Measurements from ENCODE around the gene CRYZL1. TPM values are rescaled to one million over a fixed set of nuclear protein-coding genes. Genes with fewer than 3 reads are reported as not detected.

The CRYZL1 gene
- total and polyA plus RNA-seq, 2 experiments from 2014 or later: 13.6 to 37.4 TPM

- Histone ChIP-seq H3K4me1 (ENCODE audit: insufficient read depth) (peaks cover 7% of the 10 kb centered on the region), H3K9me2 (ENCODE audit: insufficient read depth) (no peaks in the 10 kb centered on the region)
- in situ Hi-C loops (cut with MboI): no loop called here
Measured at GRCh38 chr21:33561373-33561772, 80.2 kb downstream of the CRYZL1 start.

GRCh38 chr21:33560965-33561364 lies 80.6 kb downstream of the CRYZL1 start:
- Histone ChIP-seq H3K79me2 (ENCODE audit: insufficient read depth) (peaks cover 100% of the 10 kb centered on the region), H3K27ac (no peak overlapping the region), H3K36me3 (ENCODE audit: low read depth) (peaks cover 86% of the 10 kb centered on the region), H2AFZ (no peak overlapping the region), H3K4me3 (no peak overlapping the region), H3F3A (ENCODE audit: insufficient read depth) (peaks cover 51% of the 10 kb centered on the region), H3K4me2 (ENCODE audit: unreplicated experiment) (no peak overlapping the region), H3K4me1 (ENCODE audit: insufficient read depth) (peaks cover 6% of the 10 kb centered on the region), H3K9me2 (ENCODE audit: insufficient read depth) (no peaks in the 10 kb centered on the region), H4K20me1 (ENCODE audit: insufficient read depth) (peaks cover 2% of the 10 kb centered on the region), H3K9ac (no peak overlapping the region), H3K9me3 (ENCODE audit: low read depth) (no peaks in the 10 kb centered on the region), H3K27me3 (replicated peaks; ENCODE audit: insufficient read depth) (no peaks in the 10 kb centered on the region)
- DNase-seq: peak; percentile 12
- TF ChIP-seq EZH2phosphoT487 (IDR thresholded peaks at IDR 0.05; ENCODE audit: insufficient read depth, low read depth) (no peak), EZH2 (IDR thresholded peaks at IDR 0.05; ENCODE audit: insufficient read depth, poor library complexity, severe bottlenecking) (no peak)
- in situ Hi-C loops (cut with MboI): no loop called here

More at GRCh38 chr21:33561373-33561772, 80.2 kb downstream of the CRYZL1 start:
- Histone ChIP-seq H4K20me1 (ENCODE audit: insufficient read depth) (no peaks in the 10 kb centered on the region; the same call in 1 of the 2 replicates), H3K36me3 (ENCODE audit: low read depth) (peaks cover 85% of the 10 kb centered on the region), H2AFZ (no peak overlapping the region), H3K4me3 (no peak overlapping the region), H3K9ac (no peak overlapping the region), H3K4me2 (ENCODE audit: unreplicated experiment) (no peak overlapping the region), H3K9me3 (ENCODE audit: low read depth) (no peaks in the 10 kb centered on the region), H3K79me2 (ENCODE audit: insufficient read depth) (peaks cover 100% of the 10 kb centered on the region), H3K27ac (no peak overlapping the region), H3F3A (ENCODE audit: insufficient read depth) (peaks cover 50% of the 10 kb centered on the region), H3K27me3 (replicated peaks; ENCODE audit: insufficient read depth) (no peaks in the 10 kb centered on the region)
- no peak for TF ChIP-seq EZH2 (IDR thresholded peaks at IDR 0.05; ENCODE audit: insufficient read depth, poor library complexity, severe bottlenecking)
- no peak for TF ChIP-seq EZH2phosphoT487 (IDR thresholded peaks at IDR 0.05; ENCODE audit: insufficient read depth, low read depth)
- DNase-seq: peak; percentile 35
- WGBS, 2 experiments (ENCODE audit: low coverage in 1 of 2, low lambda C conversion rate in 2 of 2, missing lambda C conversion rate in 2 of 2): 82 to 93% methylated on average over 2 of the region's 2 CpGs

GRCh38 chr21:33559813-33560212 lies 81.7 kb downstream of the CRYZL1 start:
- TF ChIP-seq EZH2 (IDR thresholded peaks at IDR 0.05; ENCODE audit: insufficient read depth, poor library complexity, severe bottlenecking): no peak
- no peak for TF ChIP-seq EZH2phosphoT487 (IDR thresholded peaks at IDR 0.05; ENCODE audit: insufficient read depth, low read depth)
- Histone ChIP-seq H3K4me1 (ENCODE audit: insufficient read depth) (peaks cover 8% of the 10 kb centered on the region; the same call in 1 of the 2 replicates), H3K9me2 (ENCODE audit: insufficient read depth) (no peaks in the 10 kb centered on the region), H4K20me1 (ENCODE audit: insufficient read depth) (peaks cover 7% of the 10 kb centered on the region), H3K9ac (no peak overlapping the region), H3K27me3 (replicated peaks; ENCODE audit: insufficient read depth) (no peaks in the 10 kb centered on the region), H3K79me2 (ENCODE audit: insufficient read depth) (peaks cover 100% of the 10 kb centered on the region), H3F3A (ENCODE audit: insufficient read depth) (peaks cover 47% of the 10 kb centered on the region), H2AFZ (no peak overlapping the region), H3K36me3 (ENCODE audit: low read depth) (peaks cover 83% of the 10 kb centered on the region), H3K9me3 (ENCODE audit: low read depth) (no peaks in the 10 kb centered on the region), H3K4me2 (ENCODE audit: unreplicated experiment) (no peak overlapping the region), H3K4me3 (no peak overlapping the region), H3K27ac (no peak overlapping the region)
- no peak for DNase-seq
- 89 to 91% methylated on average over 10 of the region's 10 CpGs for WGBS, 2 experiments (ENCODE audit: low coverage in 1 of 2, low lambda C conversion rate in 2 of 2, missing lambda C conversion rate in 2 of 2)
- in situ Hi-C loops (cut with MboI): no loop called here

GRCh38 chr21:33558777-33559421 lies 82.6 kb downstream of the CRYZL1 start:
- Histone ChIP-seq H3K9me3 (ENCODE audit: low read depth) (no peaks in the 10 kb centered on the region), H3K4me2 (ENCODE audit: unreplicated experiment) (no peak overlapping the region), H3K9ac (no peak overlapping the region), H3K4me3 (no peak overlapping the region), H2AFZ (no peak overlapping the region), H3K36me3 (ENCODE audit: low read depth) (peaks cover 82% of the 10 kb centered on the region), H4K20me1 (ENCODE audit: insufficient read depth) (peaks cover 7% of the 10 kb centered on the region), H3K4me1 (ENCODE audit: insufficient read depth) (peaks cover 8% of the 10 kb centered on the region; the same call in 1 of the 2 replicates), H3K27ac (no peak overlapping the region), H3K79me2 (ENCODE audit: insufficient read depth) (peaks cover 100% of the 10 kb centered on the region), H3K27me3 (replicated peaks; ENCODE audit: insufficient read depth) (no peaks in the 10 kb centered on the region), H3F3A (ENCODE audit: insufficient read depth) (peaks cover 51% of the 10 kb centered on the region), H3K9me2 (ENCODE audit: insufficient read depth) (no peaks in the 10 kb centered on the region)
- no peak for DNase-seq
- TF ChIP-seq EZH2phosphoT487 (IDR thresholded peaks at IDR 0.05; ENCODE audit: insufficient read depth, low read depth) (no peak), EZH2 (IDR thresholded peaks at IDR 0.05; ENCODE audit: insufficient read depth, poor library complexity, severe bottlenecking) (no peak)
- WGBS, 2 experiments (ENCODE audit: low coverage in 1 of 2, low lambda C conversion rate in 2 of 2, missing lambda C conversion rate in 2 of 2): 90 to 92% methylated on average over 4 of the region's 4 CpGs
- in situ Hi-C loops (cut with MboI): no loop called here
